ENCODE measurements around the gene PPP1R14D.

DNA sequence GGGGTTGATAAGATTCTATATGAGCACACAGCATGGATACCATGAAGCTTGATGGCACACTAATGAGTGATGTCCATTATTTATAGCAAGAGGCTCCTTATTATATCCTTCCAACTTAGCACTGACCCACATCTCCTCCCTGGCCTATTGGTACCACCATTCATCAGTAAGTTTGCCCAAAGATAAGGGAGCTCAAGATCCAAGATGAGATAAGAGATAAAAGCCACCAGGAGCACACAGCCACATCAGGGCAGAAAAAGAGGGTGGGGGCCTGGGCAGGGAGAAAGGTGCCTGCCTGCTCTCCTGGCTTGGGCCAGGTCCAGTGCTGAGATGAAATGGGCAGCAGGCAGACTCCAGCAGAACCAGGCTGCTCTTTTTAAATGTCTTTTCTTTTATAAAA lies 4.4 kb upstream of the PPP1R14D start:
- TF ChIP-seq POLR2A (IDR thresholded peaks at IDR 0.05; ENCODE audit: low read depth, low read length), result no peak
- TF ChIP-seq POLR2AphosphoS5 (IDR thresholded peaks at IDR 0.05; ENCODE audit: low read depth, low read length), result no peak
- no peak for TF ChIP-seq TAF1 (IDR thresholded peaks at IDR 0.05; ENCODE audit: borderline replicate concordance, low read depth, low read length)

Data from GM12892 (cell line).